Measurements from ENCODE around the gene BLCAP. TPM values are rescaled to one million over a fixed set of nuclear protein-coding genes. Genes with fewer than 3 reads are reported as not detected.
"Not testable (repeated sequence)": the region's sequence is repeated elsewhere in the genome, so short reads cannot be mapped to it uniquely, and the experiment has no call there.

BLCAP gene
- 31.0 TPM for total RNA-seq

GRCh38 chr20:37527638-37528445 lies at the start of gene BLCAP:
TSS of gene BLCAP (minus strand) at chr20:37527876. CDS start at chr20:37519174, 8,702 bp downstream.
- peak; percentile 89 to 95 (median 94) for DNase-seq (ENCODE audit: low read depth in 2 of 3, low spot score in 2 of 3)

GRCh38 chr20:37577436-37577835 lies 49.8 kb upstream of the BLCAP start:
- not testable (repeated sequence) for DNase-seq (ENCODE audit: low read depth in 2 of 3, low spot score in 2 of 3)

- no peak for DNase-seq (ENCODE audit: low read depth in 2 of 3, low spot score in 2 of 3)
Observed at GRCh38 chr20:37576911-37577310, 49.2 kb upstream of the BLCAP start.

DNA sequence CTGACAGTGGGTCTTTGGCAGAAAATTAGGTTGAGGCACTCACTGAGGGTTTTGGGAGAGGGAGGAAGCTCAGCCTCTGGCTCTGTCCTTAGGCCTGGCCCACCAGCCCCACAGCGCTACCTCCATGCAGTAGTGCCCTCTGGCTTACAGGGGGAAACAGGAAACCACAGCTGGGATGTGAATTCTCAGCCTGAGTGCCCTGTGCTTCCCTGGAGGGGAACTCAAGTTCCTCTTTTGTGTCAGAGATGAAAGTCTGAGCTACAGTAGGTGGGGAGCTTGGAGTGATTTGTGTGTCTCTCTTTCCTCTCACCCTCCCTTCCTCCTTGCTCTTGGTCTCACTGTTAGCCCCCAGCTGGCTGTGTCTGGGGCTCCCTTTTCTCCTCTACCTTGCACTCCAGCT lies 48.2 kb upstream of the BLCAP start:
- DNase-seq (ENCODE audit: low read depth in 2 of 3, low spot score in 2 of 3), result peak in 2 of 3 donors; percentile 40 to 71

DNA sequence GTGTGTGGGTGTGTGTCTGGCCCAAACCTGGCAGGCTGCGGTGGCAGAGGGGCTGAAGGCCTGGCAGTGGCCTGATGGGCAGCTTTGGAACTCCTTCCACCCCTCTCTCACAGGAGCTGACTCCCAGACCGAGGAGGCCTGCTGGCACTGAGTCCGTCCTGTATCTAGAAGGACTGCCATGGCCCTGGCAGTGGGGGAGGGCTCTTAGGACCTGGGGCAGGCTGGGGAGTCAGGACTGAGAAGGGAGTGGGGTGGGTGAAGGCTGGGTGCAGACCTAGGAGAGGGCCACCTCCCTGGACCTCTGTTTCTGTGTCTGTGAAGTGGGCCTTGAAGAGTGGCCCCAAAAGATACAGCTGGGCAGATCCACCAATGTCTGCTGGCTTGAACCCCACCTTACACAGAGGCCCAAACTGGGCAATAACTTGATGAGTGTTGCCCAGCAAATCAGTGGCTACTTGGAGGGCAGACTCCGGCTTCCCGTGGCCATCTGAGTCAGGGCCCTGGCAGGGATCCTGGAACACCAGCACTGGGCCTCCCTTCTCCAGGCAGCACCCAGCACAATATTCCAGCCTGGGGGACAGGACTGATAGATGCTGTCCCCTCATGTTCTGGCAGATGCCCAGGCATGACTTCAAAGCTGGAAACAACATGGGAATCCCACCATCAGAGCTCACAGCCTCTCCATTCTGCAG lies 46.7 kb upstream of the BLCAP start:
- no peak for DNase-seq (ENCODE audit: low read depth in 2 of 3, low spot score in 2 of 3)

- no peak for DNase-seq (ENCODE audit: low read depth in 2 of 3, low spot score in 2 of 3)
Observed at GRCh38 chr20:37573626-37574198, 46.0 kb upstream of the BLCAP start.

DNA sequence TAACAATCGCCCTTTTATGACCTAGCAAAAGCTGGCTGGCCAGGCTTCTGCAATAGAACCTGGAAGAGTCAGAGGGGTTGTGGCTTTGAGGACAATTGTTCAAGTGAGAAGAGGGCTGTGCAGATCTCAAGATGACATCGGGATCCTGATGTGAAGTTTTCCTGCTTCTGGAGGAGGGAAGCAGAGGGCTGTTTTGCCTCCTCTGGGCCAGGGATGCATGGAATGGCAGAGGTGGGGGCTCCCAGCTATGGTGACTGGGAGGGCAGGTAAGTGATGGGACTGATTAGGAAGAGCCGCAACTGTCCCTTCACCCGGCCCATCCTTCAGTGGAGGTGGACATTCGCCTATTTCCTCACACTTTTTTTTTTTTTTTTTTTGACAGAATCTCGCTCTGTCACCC lies 43.4 kb upstream of the BLCAP start:
- no peak for DNase-seq (ENCODE audit: low read depth in 2 of 3, low spot score in 2 of 3)

GRCh38 chr20:37570419-37570818 lies 42.7 kb upstream of the BLCAP start:
- DNase-seq (ENCODE audit: low read depth in 2 of 3, low spot score in 2 of 3), result no peak

GRCh38 chr20:37567671-37568588 lies 40.3 kb upstream of the BLCAP start:
- DNase-seq (ENCODE audit: low read depth in 2 of 3, low spot score in 2 of 3), result peak in 2 of 3 donors; percentile 33 to 71

GRCh38 chr20:37567331-37567665 lies 39.6 kb upstream of the BLCAP start:
- no peak for DNase-seq (ENCODE audit: low read depth in 2 of 3, low spot score in 2 of 3)

GRCh38 chr20:37566590-37567330 lies 39.1 kb upstream of the BLCAP start:
- no peak for DNase-seq (ENCODE audit: low read depth in 2 of 3, low spot score in 2 of 3)

- DNase-seq (ENCODE audit: low read depth in 2 of 3, low spot score in 2 of 3), result no peak
Observed at GRCh38 chr20:37565134-37565811, 37.6 kb upstream of the BLCAP start.

- DNase-seq (ENCODE audit: low read depth in 2 of 3, low spot score in 2 of 3), result peak; percentile 17 to 35 (median 18)
Observed at GRCh38 chr20:37564388-37565133, 36.9 kb upstream of the BLCAP start.

GRCh38 chr20:37564016-37564387 lies 36.3 kb upstream of the BLCAP start:
- no peak for DNase-seq (ENCODE audit: low read depth in 2 of 3, low spot score in 2 of 3)

GRCh38 chr20:37562695-37563480 lies 35.2 kb upstream of the BLCAP start:
- DNase-seq (ENCODE audit: low read depth in 2 of 3, low spot score in 2 of 3), result no peak

DNA sequence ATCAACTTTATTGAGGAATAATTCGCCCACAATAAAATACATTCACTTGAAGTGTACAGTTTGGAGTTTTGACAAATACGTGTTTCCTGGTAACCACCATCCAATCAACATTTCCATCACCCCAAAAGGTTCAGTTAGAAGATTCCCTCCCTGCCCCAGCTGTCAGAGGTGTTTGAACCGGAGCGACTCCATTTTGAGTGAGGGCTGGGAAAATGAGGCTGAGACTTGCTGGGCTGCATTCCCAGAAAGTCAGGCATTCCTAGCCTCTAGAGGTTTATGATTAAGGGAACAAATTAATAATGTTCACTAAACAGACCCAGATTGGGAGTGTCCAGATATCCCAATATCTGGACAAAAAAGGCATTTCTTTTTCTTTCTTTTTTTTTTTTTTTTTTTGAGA lies 33.0 kb upstream of the BLCAP start:
- no peak for DNase-seq (ENCODE audit: low read depth in 2 of 3, low spot score in 2 of 3)

DNA sequence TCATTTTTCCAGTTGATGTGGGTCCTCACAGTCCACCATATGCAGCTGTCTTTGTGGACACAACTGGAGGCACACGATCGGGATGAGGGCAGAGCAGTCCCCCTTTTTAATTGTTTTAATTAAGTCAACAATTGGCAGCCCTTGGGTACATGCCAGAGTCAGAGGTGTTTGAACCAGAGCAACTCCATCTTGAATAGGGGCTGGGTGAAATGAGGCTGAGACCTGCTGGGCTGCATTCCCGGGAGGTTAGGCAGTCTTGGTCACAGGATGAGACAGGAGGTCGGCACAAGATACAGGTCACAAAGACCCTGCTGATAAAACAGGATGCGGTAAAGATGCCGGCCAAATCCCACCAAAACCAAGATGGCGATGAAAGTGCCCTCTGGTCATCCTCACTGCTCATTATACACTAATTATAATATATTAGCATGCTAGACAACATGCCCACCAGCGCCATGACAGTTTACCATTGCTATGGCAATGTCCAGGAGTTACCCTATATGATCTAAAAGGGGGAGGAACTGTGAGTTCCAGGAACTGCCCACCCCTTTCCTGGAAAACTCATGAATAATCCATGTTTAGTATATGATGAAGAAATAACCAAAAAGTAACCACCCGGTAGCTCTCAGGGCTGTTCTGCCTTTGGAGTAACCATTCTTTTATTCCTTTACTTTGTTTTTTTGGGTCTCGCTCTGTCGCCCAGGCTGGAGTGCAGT lies 31.8 kb upstream of the BLCAP start:
- DNase-seq (ENCODE audit: low read depth in 2 of 3, low spot score in 2 of 3), result no peak

All from hematopoietic multipotent progenitor cell (in vitro differentiated cells).